ENCODE measurements around the gene BSPH1. TPM values are rescaled to one million over a fixed set of nuclear protein-coding genes. Genes with fewer than 3 reads are reported as not detected.
"Not testable (repeated sequence)": the region's sequence is repeated elsewhere in the genome, so short reads cannot be mapped to it uniquely, and the experiment has no call there.

BSPH1 gene
- total RNA-seq, 1 donor from 2014 or later = not detected

DNA sequence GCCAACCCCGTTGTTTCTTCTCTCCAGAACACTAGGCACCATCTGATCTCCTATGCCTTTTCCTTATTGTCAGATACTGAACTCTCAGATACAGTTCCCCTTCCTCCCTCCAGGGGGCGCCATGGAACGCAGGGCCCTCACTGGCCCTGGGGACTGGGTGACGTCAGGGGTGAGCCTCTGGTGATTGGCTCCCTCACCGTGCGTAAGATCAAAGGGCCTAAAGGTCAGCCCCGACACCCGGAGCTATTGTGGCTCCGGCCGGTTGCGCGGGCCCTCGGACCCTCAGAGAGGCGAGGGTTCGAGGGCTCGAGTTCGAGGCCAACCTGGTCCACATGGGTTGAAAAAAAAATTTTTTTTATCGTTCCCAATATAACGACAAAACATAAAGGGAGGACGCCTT lies 63.4 kb downstream of the BSPH1 start:
- not testable (repeated sequence) for ATAC-seq; DNase-seq (ENCODE audit: low spot score)

DNA sequence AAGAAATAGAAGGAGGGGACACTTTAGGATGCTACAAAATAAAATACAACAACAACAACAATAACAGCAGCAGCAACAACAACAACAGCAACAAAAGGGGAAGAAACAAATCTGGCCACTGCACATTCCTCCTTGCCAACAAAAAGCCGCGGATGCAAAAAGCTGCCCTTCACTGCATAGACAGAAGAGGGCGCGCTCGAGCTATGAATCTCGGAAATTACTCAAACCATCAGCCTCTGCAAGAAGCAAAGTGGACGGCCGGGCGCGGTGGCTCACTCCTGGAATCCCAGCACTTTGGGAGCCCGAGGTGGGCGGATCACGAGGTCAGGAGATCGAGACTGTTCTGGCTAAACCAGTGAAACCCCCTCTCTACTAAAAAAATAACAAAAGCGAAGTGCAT lies 71.9 kb downstream of the BSPH1 start:
- not testable (repeated sequence) for ATAC-seq; DNase-seq (ENCODE audit: low spot score)

Other genes with a start within 250 kb of the BSPH1 start
- 80.3 TPM for gene NOP53, start 246.6 kb downstream of the BSPH1 start, total RNA-seq
- 62.9 TPM for gene SELENOW, start 213.5 kb downstream of the BSPH1 start, total RNA-seq
- gene TPRX1, start 187.6 kb downstream of the BSPH1 start, total RNA-seq = not detected
- not detected for gene CRX, start 170.2 kb downstream of the BSPH1 start, total RNA-seq
- gene TPRX2, start 132.9 kb downstream of the BSPH1 start, total RNA-seq = not detected
- 347 TPM for gene SULT2A1, start 105.9 kb downstream of the BSPH1 start, total RNA-seq
- gene ELSPBP1, start 2.5 kb upstream of the BSPH1 start, total RNA-seq = not detected
- not detected for gene CABP5, start 51.9 kb upstream of the BSPH1 start, total RNA-seq
- 4.5 TPM for gene PLA2G4C, start 118.6 kb upstream of the BSPH1 start, total RNA-seq
- gene LIG1, start 178.2 kb upstream of the BSPH1 start, total RNA-seq = 9.8 TPM
- 3.2 TPM for gene ZSWIM9, start 178.5 kb upstream of the BSPH1 start, total RNA-seq

Data from left lobe of liver (tissue), 2 donors.